HEK293T (cell line): ENCODE data around the gene TCF7L2.

ENCODE experiments used
- BHLHE40 ChIP-seq: fragments of 450-650 bp; IDR thresholded peaks from 2 replicates; pipeline ENCODE4 v1.6.1; 2016; ENCODE audit warnings: mild to moderate bottlenecking, moderate library complexity, borderline replicate concordance
- ELF4 ChIP-seq: fragments of 450-650 bp; IDR thresholded peaks from 2 replicates; pipeline ENCODE4 v1.6.1; 2017; ENCODE audit warnings: antibody characterized with exemption
- FOXK2 ChIP-seq: fragments of 450-650 bp; IDR thresholded peaks from 2 replicates; pipeline ENCODE4 v1.6.1; 2016; ENCODE audit warnings: mild to moderate bottlenecking
- L3MBTL2 ChIP-seq: fragments of 450-650 bp; conservative IDR thresholded peaks from 2 replicates; pipeline ENCODE4 v1.6.1; 2016; ENCODE audit warnings: mild to moderate bottlenecking
- LEF1 ChIP-seq: fragments of 450-650 bp; IDR thresholded peaks from 2 replicates; pipeline ENCODE4 v1.6.1; 2017; ENCODE audit warnings: mild to moderate bottlenecking, borderline replicate concordance

DNA sequence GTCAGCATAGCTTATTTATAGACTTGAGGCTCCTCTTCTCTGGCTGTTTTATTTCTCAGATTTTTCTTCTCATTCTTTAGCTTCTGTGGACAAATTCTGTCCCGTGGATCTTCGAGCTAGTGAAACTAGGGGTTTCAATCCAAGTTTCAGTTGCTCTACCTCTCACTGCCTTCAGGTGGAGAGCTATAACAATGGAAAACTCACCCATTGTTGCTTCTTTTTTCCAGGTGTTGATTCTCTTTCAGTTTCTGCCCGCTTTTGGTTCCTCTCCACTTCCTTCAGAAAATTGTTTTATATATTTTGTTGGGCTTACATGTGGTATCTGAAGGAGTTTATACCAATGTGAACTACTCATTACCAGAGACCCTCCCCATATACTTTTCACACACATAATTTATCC, 266.1 kb downstream of the TCF7L2 start:
- TF ChIP-seq ELF4 (no peak), L3MBTL2 (no peak), LEF1 (no peak), BHLHE40 (no peak), FOXK2 (no peak)
